GM19043 (cell line): ENCODE data around the gene VSIG8.

ENCODE experiments used
- ATAC-seq: cut with Tn5 transposase; IDR thresholded peaks from one replicate; pipeline ENCODE4 v1.9.1; 2021; ENCODE audit warnings: low read depth; ENCODE audit not compliant: unreplicated experiment

The VSIG8 gene

GRCh38 chr1:159832309-159832708, 30.1 kb downstream of the VSIG8 start:
- no peak for ATAC-seq

GRCh38 chr1:159831412-159832141, 30.9 kb downstream of the VSIG8 start:
- no peak for ATAC-seq

GRCh38 chr1:159830722-159831121, 31.7 kb downstream of the VSIG8 start:
- no peak for ATAC-seq

- no peak for ATAC-seq
Measured at GRCh38 chr1:159829822-159830465, 32.5 kb downstream of the VSIG8 start.

- ATAC-seq = peak; percentile 77
Measured at GRCh38 chr1:159829273-159829634, 33.2 kb downstream of the VSIG8 start.

- no peak for ATAC-seq
Measured at GRCh38 chr1:159828581-159829272, 33.7 kb downstream of the VSIG8 start.

- ATAC-seq = no peak
Measured at GRCh38 chr1:159828176-159828575, 34.3 kb downstream of the VSIG8 start.

- ATAC-seq = no peak
Measured at GRCh38 chr1:159827549-159827948, 34.9 kb downstream of the VSIG8 start.

GRCh38 chr1:159827102-159827490, 35.4 kb downstream of the VSIG8 start:
- ATAC-seq = no peak

GRCh38 chr1:159826441-159827101, 35.9 kb downstream of the VSIG8 start, which contains the start of gene SLAMF8:
TSS of gene SLAMF8 (plus strand) at chr1:159826873. CDS start at chr1:159826899, 26 bp downstream.
- no peak for ATAC-seq

GRCh38 chr1:159825564-159825963, 36.9 kb downstream of the VSIG8 start:
- ATAC-seq = no peak

GRCh38 chr1:159823406-159823805, 39.1 kb downstream of the VSIG8 start:
- ATAC-seq = no peak

- ATAC-seq = no peak
Measured at GRCh38 chr1:159821171-159821867, 41.1 kb downstream of the VSIG8 start.

GRCh38 chr1:159817276-159818041, 45.0 kb downstream of the VSIG8 start:
- no peak for ATAC-seq

GRCh38 chr1:159815926-159816325, 46.5 kb downstream of the VSIG8 start:
- ATAC-seq = no peak

- no peak for ATAC-seq
Measured at GRCh38 chr1:159804924-159805323, 57.5 kb downstream of the VSIG8 start.
